SK-N-SH (cell line): ENCODE results near the gene EEF1AKMT1. TPM values are rescaled to one million over a fixed set of nuclear protein-coding genes. Genes with fewer than 3 reads are reported as not detected.
"Not testable (repeated sequence)": the region's sequence is repeated elsewhere in the genome, so short reads cannot be mapped to it uniquely, and the experiment has no call there.

ENCODE experiments used
- CTCF ChIA-PET: fragments of 300-600, 350-600 bp; formaldehyde crosslinking; extraction: SDS; loops from one replicate; lab custom pipeline; 2021; lab: Yijun Ruan, JAX
- POLR2A ChIA-PET: fragments of 350-600 bp; sonication (Branson Sonifier 250); formaldehyde crosslinking; extraction: SDS; loops from one replicate; lab custom pipeline; 2020; ENCODE audit warnings: antibody characterized with exemption, inconsistent platforms; lab: Yijun Ruan, JAX
- DNase-seq: peaks from one replicate; pipeline ENCODE4 v3.0.0; 2012
- H2AFZ ChIP-seq: fragments of 200-600 bp; sonication (generic); 2 replicates; pipeline ENCODE4 v1.8.1; 2016; ENCODE audit warnings: antibody characterized with exemption, mild to moderate bottlenecking, low read depth
- H3F3A ChIP-seq: fragments of 200-600 bp; sonication (generic); replicated peaks from 2 replicates; pipeline ENCODE3; 2016; ENCODE audit warnings: antibody characterized with exemption, mild to moderate bottlenecking; ENCODE audit not compliant: insufficient read depth
- H3K27ac ChIP-seq, 2 experiments: fragments of 200-500 bp in 1 of 2; fragments of 200-600 bp in 1 of 2; sonication (Bioruptor generic) in 1 of 2; sonication (generic), shearing (Covaris generic) in 1 of 2; 2 replicates each; pipeline versions ENCODE4 v1.5.1 to v1.6.1; 2014 to 2016; ENCODE audit warnings: low read depth in 2 of 2, inconsistent platforms in 1 of 2, low read length in 1 of 2, mild to moderate bottlenecking in 1 of 2, mixed read lengths in 1 of 2
- H3K27me3 ChIP-seq: fragments of 200-600 bp; sonication (generic), shearing (Covaris generic); 2 replicates; pipeline ENCODE4 v1.6.1; 2016; ENCODE audit warnings: mixed run types; ENCODE audit not compliant: insufficient read depth
- H3K36me3 ChIP-seq, 2 experiments: fragments of 200-500 bp in 1 of 2; fragments of 200-600 bp in 1 of 2; sonication (Bioruptor generic) in 1 of 2; sonication (generic) in 1 of 2; replicated peaks in 1 of 2; 2 replicates each; pipeline versions ENCODE3 to v1.5.1; 2014 to 2016; ENCODE audit warnings: low read length in 1 of 2, mild to moderate bottlenecking in 1 of 2; ENCODE audit not compliant: insufficient read depth in 2 of 2, control insufficient read depth in 1 of 2
- H3K4me1 ChIP-seq, 2 experiments: fragments of 200-500 bp in 1 of 2; fragments of 200-600 bp in 1 of 2; sonication (Bioruptor generic) in 1 of 2; sonication (generic), shearing (Covaris generic) in 1 of 2; 2 replicates each; pipeline versions ENCODE4 v1.5.1 to v1.6.1; 2014 to 2016; ENCODE audit warnings: low read depth in 1 of 2, low read length in 1 of 2, mixed run types in 1 of 2; ENCODE audit not compliant: insufficient read depth in 2 of 2, control insufficient read depth in 1 of 2
- H3K4me2 ChIP-seq: fragments of 200-600 bp; sonication (generic), shearing (Covaris generic); 2 replicates; pipeline ENCODE4 v1.6.1; 2017; ENCODE audit warnings: mixed run types
- H3K4me3 ChIP-seq, 2 experiments: fragments of 200-500 bp in 1 of 2; fragments of 200-600 bp in 1 of 2; sonication (Bioruptor generic) in 1 of 2; sonication (generic), shearing (Covaris generic) in 1 of 2; 2 replicates each; pipeline versions ENCODE4 v1.5.1 to v1.8.1; 2014 to 2016; ENCODE audit warnings: low read depth in 2 of 2, inconsistent platforms in 1 of 2, low read length in 1 of 2, mild to moderate bottlenecking in 1 of 2, mixed read lengths in 1 of 2, moderate library complexity in 1 of 2
- H3K79me2 ChIP-seq: fragments of 200-600 bp; sonication (generic); 2 replicates; pipeline ENCODE4 v1.8.1; 2017; ENCODE audit warnings: mild to moderate bottlenecking; ENCODE audit not compliant: insufficient read depth
- H3K9ac ChIP-seq: fragments of 200-600 bp; sonication (generic); 2 replicates; pipeline ENCODE4 v1.6.1; 2017; ENCODE audit warnings: mixed run types
- H3K9me2 ChIP-seq: fragments of 200-600 bp; sonication (generic); 2 replicates; pipeline ENCODE4 v1.6.1; 2017; ENCODE audit warnings: mixed run types
- H3K9me3 ChIP-seq: fragments of 200-600 bp; sonication (generic); 2 replicates; pipeline ENCODE4 v1.6.1; 2017; ENCODE audit warnings: mixed run types, mild to moderate bottlenecking, moderate library complexity
- H4K20me1 ChIP-seq: fragments of 200-600 bp; sonication (generic); 2 replicates; pipeline ENCODE4 v1.6.1; 2017; ENCODE audit warnings: mild to moderate bottlenecking, mixed run types; ENCODE audit not compliant: insufficient read depth
- MAX ChIP-seq: IDR thresholded peaks from 2 replicates; pipeline ENCODE4 v1.4.0; 2012; ENCODE audit warnings: low read depth
- MXI1 ChIP-seq: IDR thresholded peaks from 2 replicates; pipeline ENCODE4 v1.6.1; 2012; ENCODE audit warnings: mild to moderate bottlenecking, low read depth, low read length, improper control_type of control experiment
- REST ChIP-seq: IDR thresholded peaks from 2 replicates; pipeline ENCODE4 v1.6.1; 2012; ENCODE audit warnings: mild to moderate bottlenecking, low read depth, low read length, moderate library complexity
- TEAD4 ChIP-seq: IDR thresholded peaks from 2 replicates; pipeline ENCODE4 v1.4.0; 2012; ENCODE audit warnings: mild to moderate bottlenecking, borderline replicate concordance; ENCODE audit not compliant: insufficient read depth
- WGBS: methylation state at CpG from one replicate; pipeline ENCODE4 v1.1.6; 2017; ENCODE audit warnings: low lambda C conversion rate; 5-methylcytosine and 5-hydroxymethylcytosine counted together
- polyA plus RNA-seq, 3 experiments: library from polyadenylated mRNA; depleted of rRNA; stranded (reverse); fragments of >200 nt; gene quantifications; 2 replicates each; pipeline ENCODE4 v1.2.3, GENCODE V29; 2012

EEF1AKMT1 gene
- polyA plus RNA-seq, 1 of the 3 experiments (the other 2 are of a cell fraction): 4.2 TPM

- TF ChIP-seq MXI1: no peak
These were observed 19.8 kb downstream of the EEF1AKMT1 start (continued) for GRCh38 chr13:20754009-20754408.

- H3K4me2 ChIP-seq: no peak overlapping the region
- H3K4me1 ChIP-seq: no peaks in the 10 kb centered on the region
- H3K4me3 ChIP-seq: no peak overlapping the region
- H3K27ac ChIP-seq: no peak overlapping the region
- H3K27me3 ChIP-seq: no peaks in the 10 kb centered on the region
- no peaks in the 10 kb centered on the region for H3K9me2 ChIP-seq
- H3K36me3 ChIP-seq: no peaks in the 10 kb centered on the region
- ChIA-PET POLR2A (no interaction called here), CTCF (interaction anchor here (0.6 kb wide), 1 partner anchor 38 kb away, joined by 3 read pairs; no protein-coding TSS in a partner anchor)
- no peak overlapping the region for H3K9ac ChIP-seq
- 36% methylated on average over 1 of the region's 1 CpG for WGBS
- no peak for TF ChIP-seq TEAD4
- TF ChIP-seq REST: no peak
- 0 out of 2 replicates have a peak, but pooled peaks cover 7% of the 10 kb centered on the region for H3K9me3 ChIP-seq
- no peaks in the 10 kb centered on the region for H4K20me1 ChIP-seq
- no peaks in the 10 kb centered on the region for H3F3A ChIP-seq
- H3K79me2 ChIP-seq: no peaks in the 10 kb centered on the region
- no peak for DNase-seq
- no peak overlapping the region for H2AFZ ChIP-seq
These were observed 24.4 kb downstream of the EEF1AKMT1 start for GRCh38 chr13:20749377-20749776.

GRCh38 chr13:20743830-20744404, 29.8 kb downstream of the EEF1AKMT1 start:
- DNase-seq, CTCF ChIA-PET, POLR2A ChIA-PET, H3K9me3 ChIP-seq, H3K27ac ChIP-seq, H3K9me2 ChIP-seq, H3F3A ChIP-seq, H3K36me3 ChIP-seq, H3K79me2 ChIP-seq, H3K9ac ChIP-seq, H3K4me1 ChIP-seq, H3K27me3 ChIP-seq, H3K4me2 ChIP-seq, H4K20me1 ChIP-seq, H3K4me3 ChIP-seq, H2AFZ ChIP-seq: not testable (repeated sequence)
- WGBS: 86% methylated on average over 4 of the region's 4 CpGs

GRCh38 chr13:20740021-20740420, 33.7 kb downstream of the EEF1AKMT1 start:
- H3K36me3 ChIP-seq: no peaks in the 10 kb centered on the region
- no peaks in the 10 kb centered on the region for H3K27me3 ChIP-seq
- TF ChIP-seq MAX: no peak
- H3K27ac ChIP-seq: no peak overlapping the region
- no peaks in the 10 kb centered on the region for H3K9me3 ChIP-seq
- no peaks in the 10 kb centered on the region for H3F3A ChIP-seq
- ChIA-PET CTCF (interaction anchor here (0.7 to 1.0 kb wide), 2 partner anchors 25 to 28 kb away, joined by 3 read pairs; no protein-coding TSS in a partner anchor), POLR2A (interaction anchor here (0.7 kb wide), 1 partner anchor 9 kb away, joined by 3 read pairs; no protein-coding TSS in a partner anchor)
- H4K20me1 ChIP-seq: no peaks in the 10 kb centered on the region
- no peaks in the 10 kb centered on the region for H3K79me2 ChIP-seq
- H3K9ac ChIP-seq: no peak overlapping the region
- DNase-seq: no peak
- no peak overlapping the region for H3K4me2 ChIP-seq
- H2AFZ ChIP-seq: no peak overlapping the region
- no peaks in the 10 kb centered on the region for H3K9me2 ChIP-seq
- no peak overlapping the region for H3K4me3 ChIP-seq
- H3K4me1 ChIP-seq: no peaks in the 10 kb centered on the region
- WGBS: 97% methylated on average over 10 of the region's 22 CpGs
